GM21576 (cell line): ENCODE measurements around the gene TTLL1.

Experiments
- ATAC-seq: cut with Tn5 transposase; IDR thresholded peaks from one replicate; pipeline ENCODE4 v1.9.1; 2021; ENCODE audit warnings: mild to moderate bottlenecking, moderate library complexity; ENCODE audit not compliant: unreplicated experiment

Gene TTLL1

DNA sequence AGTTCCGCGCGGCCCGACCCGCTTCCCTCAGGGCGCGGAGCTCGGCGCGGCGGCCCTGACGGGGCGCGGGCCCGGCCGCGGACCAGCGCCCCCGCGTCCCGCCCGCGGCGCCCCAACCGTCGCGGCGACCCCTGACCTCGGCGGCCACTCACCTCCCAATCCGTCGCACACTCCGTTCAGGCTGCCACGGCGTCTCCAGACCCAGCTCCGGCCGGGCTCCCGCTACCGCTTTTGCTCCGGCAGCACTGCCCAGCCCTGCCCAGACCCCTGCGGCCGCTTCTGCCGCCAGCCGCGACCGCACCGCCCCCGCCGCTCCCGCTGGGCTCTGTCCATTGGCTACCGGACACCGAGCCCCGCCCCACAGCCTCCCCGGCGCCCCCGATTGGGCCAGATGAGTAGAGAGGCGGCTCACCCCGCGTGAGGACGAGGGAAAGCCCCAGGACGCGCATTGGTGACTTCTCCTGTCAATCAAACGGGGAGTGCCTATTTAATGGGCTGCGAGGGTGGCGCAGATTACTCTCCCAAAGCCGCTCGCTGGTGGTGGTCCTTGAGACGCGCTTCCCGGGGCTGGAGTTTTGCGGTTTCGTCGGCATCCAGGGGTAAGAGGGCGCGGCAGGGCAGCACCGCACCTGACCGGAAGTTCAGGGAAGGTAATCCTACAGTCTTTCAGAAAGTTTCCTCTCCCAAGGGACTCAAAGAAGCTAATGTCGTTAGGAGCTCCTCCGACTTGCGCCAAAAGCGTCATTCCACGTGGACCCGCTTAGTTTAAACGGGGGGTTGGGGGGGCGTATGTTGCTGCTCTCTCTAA lies 74.1 kb downstream of the TTLL1 start, which contains the start of gene PACSIN2:
PACSIN2 (minus strand) TSS at position 281 of the 808 bp plus-strand sequence. CDS start 103,069 bp downstream, outside the sequence.
- peak; percentile 91 for ATAC-seq

DNA sequence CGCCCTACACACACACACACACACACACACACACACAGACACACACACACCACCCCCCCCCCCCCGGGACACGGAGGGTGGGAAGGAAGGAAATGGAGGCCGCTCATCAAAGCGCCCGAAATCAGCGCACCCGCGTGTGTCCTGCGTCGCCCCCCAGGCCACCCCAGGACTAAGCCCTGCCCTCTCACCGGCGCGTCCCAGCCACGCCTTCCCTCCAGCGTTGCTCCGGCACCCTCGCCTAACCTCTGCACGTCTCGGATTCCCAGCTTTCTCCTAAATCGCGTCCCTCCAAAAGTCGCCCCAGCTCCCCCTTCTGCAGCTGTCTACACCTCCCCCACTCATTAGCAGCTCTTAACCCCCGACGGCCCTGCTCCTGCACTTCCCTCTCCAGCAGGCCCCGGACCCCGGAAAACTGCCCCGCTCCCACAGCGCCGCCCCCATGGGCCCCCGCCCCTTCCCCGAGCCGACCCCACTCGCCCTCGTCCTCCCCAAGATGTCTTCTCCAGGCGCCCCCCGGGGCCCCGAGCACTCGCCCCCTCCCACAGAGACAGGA lies 74.8 kb downstream of the TTLL1 start:
- peak; percentile 18 for ATAC-seq

DNA sequence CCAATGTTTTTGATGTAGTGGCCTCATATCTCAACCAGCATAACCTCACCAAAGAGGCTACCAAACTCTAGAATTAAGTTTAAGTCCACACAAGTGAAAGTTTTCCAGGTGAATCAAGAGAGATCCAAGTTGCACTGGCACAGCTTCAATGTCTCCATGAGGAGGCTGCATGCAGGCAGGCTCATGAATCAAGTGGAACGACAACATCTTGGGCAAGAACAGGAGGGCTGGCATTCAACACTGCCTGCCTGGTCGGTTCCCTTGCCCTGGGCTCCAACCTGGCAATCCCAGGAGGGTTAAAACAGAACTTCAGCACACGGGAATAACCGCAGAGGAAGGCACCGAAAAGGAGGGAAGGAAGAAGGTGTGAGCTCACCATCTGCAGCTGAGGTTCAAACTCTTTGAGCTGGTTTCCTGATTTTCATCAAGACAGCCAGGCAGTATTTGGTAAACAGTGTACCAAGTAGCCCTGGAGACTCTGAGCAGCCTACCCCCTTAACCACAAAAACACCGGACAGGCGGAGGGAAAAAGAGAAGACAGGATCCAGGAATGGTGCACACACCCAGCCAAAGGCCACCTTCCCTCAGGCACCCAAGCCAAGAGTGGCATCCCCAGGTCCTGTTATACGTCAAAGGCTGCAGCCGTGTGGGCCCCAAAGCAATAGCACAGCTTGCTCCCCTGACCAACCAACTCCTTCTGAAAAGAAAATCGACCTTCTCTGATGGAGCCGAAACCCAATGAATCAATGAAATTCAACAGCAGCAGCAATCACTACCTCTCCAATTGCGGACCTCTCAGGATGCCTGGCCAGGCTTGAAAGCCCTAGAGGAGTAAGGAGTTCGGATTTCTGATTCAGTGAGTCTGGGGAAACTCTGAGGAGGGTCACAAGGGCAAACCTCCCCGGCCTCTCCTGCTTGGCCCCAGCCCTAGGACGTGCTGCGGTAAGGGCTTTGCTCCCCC lies 75.6 kb downstream of the TTLL1 start:
- ATAC-seq, result no peak

DNA sequence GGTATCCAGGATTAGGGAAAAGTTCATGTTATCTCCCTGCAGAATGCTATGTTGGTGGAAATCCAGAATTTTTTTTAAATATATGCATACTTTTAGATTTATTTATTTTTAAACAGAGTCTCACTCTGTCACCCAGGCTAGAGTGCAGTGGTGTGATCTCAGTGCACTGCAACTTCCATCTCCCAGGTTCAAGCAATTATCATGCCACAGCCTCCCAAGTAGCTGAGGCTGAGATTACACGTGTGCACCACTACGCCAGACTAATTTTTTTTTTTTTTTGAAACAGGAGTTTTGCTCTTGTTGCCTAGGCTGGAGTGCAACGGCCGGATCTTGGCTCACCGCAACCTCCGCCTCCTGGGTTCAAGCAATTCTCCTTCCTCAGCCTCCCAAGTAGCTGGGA lies 76.8 kb downstream of the TTLL1 start:
- ATAC-seq, result no peak

DNA sequence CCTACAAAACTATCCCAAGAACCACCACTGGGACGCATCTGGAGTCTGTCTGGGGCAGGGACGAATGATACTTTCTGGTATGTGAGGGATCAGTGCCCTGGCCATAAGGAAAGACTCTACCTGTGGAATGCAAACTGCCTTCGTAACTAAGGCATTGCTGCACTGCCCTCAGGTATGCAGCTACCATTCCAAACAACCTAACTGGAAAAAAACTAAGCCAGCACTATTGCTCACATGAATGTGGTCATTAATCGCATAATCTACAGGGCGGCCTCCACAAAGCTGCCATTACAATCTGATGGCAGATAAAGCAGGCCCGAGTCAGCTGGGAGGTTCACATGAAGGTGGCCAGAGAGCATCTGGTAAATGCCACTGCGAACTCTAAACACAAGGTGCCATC lies 78.1 kb downstream of the TTLL1 start:
- no peak for ATAC-seq

DNA sequence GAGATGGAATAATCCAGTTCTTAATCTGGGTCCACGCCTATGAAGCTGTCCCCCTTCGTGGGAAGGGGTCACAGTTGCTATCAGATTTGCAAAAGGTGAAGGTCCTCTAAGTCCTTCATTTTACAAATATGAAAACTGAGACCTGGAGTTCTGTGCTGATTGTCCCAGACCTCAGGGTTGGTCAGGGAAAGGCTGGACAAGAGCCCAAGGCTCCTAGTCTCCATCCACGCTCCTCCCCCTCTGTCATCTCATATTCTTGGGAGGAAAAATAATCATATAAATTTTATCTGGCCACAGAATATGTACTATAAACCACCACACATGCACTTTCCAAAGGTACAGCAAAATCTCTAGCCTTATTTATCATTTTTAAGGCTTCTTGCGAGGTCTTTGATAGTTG lies 79.7 kb downstream of the TTLL1 start:
- no peak for ATAC-seq

DNA sequence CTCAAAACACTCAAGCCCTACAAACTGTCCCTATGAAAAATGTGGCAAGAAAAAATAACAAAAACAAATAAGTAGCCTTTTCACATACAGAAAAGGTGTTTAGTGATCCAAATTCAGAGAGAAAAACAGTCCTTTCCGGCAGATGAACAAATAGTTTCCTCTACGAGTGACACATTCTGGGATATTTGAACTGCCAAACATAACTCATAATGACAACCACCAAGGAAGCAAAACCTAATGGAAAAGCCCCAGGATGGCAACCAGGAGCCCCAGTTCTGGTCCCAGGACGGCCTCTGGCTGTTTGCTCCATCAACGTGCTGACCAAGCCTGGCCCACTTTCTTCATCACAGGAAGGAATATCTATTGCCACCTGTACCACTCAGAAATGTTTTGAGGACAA lies 80.3 kb downstream of the TTLL1 start:
- no peak for ATAC-seq

DNA sequence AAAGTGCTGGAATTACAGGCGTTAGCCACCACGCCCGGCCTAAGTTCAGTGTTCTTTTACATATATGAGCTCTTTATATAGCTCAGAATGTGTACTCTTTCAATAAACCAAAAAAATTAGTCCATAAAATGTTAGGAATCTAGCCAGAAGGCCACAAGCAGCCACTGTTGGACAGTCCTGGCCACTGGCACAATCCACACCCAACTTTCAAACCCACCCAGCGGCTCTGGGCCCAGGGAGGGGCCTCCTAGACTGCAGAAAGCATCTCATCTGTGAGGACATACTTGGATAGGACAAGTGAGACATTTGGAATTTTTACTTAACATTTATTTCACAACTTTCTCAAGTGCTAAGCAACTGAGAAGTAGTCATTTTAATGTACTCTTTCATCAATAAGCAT lies 80.7 kb downstream of the TTLL1 start:
- no peak for ATAC-seq

DNA sequence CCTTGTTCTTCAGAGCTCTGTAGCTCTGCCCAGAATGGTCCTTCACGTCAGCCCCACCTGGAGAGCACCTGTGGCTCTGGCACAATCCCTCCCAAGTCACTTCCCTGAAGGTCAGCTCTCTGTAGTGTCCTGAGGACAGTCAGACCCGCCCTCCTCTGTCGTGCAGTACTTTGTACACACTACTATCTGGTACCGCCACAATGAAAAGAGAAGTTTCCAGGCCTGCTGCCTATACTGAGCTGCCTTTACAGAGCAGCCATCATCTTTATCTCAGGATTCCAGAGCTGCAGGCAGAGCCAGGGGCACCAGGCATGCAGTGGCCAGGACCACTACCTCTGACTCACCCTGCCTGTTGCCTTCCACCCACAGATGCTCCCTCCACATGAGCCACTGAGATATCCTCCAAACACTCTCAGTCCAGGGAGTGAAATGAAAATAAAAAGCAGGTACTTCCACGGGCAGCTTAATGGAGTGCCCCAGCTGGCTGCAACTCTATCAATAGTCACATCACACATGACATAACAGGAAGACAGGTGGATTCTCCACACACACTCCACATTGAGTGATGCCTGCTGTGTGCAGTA lies 81.6 kb downstream of the TTLL1 start:
- ATAC-seq, result no peak

DNA sequence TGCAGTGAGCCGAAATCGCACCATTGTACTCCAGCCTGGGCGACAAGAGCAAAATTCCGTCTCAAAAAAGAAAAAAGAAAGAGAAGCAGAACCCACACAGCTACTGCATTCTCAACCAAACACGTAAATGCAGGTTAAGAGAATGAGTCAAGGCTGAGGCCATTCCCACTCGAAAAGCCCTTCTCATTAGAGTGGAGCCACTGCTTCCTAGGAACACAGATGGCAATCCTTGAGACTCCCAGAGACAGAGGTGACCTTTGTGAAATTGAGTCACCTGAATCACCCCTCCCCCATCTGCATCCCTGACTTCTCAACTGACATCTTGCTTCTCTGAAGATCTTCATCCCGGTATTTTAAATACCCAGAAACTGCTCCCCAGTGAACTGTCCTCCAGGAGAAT lies 82.4 kb downstream of the TTLL1 start:
- ATAC-seq, result no peak

DNA sequence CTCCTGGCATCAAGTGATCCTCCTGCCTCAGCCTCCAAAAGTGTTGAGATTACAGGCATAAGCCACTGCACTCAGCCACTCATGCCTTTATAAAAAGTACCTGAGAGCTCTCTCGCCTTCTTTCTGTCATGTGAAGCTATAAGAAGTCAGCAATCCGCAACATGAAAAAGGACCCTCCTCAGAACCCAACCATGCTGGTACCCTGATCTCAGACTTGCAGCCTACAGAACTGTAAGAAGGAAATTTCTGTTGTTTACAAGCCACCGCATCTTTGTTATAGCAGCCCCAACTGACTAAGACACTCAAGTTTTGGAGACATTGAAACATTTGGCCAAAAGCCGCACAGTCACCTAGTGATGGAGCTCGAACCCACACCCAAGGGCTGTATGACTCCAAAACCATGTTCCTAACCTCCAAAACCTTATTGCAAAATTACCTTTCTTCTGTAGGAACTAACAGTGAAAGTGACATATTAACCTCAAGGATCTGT lies 83.1 kb downstream of the TTLL1 start:
- no peak for ATAC-seq

DNA sequence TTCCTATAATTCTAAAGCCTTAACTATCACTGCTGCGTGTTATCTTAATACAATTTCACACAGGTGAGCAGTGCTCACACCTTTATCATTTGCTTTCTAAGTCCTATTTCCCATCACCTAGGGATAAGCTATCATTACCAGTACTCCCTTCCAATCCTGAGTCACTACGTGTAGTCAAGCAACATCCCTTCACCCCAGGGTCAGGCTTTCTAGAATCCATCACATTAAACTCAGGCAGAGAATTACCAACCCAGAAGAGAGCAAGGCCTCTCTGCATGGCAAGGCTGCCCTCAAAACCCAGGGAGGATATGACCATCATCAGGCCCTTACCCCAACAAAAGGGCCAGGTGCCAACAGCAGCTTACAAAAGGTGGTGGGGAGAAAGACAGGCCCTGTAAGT lies 84.1 kb downstream of the TTLL1 start:
- ATAC-seq, result no peak

DNA sequence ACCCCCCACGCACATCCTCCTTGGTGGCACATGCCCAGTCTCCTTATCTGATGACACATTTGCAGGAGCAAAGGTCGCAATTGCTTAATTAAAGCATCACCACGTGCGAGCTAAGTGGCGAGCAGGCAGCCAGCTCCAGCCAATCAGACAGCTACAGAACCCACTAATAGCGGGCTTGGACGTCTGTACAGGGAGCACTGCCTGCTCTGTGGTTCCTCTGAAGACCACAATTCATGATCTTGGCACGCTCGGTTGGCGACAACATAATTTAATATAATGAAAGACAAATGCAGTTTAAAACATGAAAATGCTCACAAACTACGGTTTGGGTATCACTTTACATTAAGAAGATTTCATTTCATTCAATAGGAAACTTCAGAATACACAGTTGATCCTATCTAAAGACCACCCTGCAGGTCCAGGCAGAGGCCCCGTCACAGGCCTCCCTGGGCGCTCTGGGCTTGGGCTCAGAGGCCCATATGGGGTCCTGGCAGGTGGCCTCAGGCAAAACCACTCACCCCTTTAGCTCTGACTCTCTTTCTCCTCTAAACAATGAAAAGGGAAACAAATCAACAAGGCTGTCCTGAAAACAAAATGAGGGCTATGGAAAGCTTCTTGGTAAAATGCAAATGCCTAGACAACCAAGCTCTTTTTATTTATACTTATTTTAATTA lies 84.7 kb downstream of the TTLL1 start:
- no peak for ATAC-seq

DNA sequence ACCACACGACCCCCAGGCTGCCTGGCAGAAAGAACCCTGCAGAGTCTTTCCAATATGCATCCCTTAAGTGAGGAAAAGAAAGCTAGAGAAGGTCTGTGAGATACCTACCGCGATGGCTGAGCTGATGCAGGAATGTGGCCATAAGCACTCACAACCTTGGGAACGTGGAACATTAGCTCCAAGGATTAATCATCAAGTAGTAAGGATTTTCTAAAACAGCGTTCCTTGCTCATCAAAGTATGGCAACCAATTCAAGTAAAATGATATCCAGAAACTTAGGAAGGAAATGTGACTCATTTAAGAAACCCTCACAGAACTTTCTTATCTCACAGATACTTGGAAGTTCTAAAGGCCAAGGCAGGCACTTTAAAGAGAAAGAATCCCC lies 87.0 kb downstream of the TTLL1 start:
- ATAC-seq, result no peak

DNA sequence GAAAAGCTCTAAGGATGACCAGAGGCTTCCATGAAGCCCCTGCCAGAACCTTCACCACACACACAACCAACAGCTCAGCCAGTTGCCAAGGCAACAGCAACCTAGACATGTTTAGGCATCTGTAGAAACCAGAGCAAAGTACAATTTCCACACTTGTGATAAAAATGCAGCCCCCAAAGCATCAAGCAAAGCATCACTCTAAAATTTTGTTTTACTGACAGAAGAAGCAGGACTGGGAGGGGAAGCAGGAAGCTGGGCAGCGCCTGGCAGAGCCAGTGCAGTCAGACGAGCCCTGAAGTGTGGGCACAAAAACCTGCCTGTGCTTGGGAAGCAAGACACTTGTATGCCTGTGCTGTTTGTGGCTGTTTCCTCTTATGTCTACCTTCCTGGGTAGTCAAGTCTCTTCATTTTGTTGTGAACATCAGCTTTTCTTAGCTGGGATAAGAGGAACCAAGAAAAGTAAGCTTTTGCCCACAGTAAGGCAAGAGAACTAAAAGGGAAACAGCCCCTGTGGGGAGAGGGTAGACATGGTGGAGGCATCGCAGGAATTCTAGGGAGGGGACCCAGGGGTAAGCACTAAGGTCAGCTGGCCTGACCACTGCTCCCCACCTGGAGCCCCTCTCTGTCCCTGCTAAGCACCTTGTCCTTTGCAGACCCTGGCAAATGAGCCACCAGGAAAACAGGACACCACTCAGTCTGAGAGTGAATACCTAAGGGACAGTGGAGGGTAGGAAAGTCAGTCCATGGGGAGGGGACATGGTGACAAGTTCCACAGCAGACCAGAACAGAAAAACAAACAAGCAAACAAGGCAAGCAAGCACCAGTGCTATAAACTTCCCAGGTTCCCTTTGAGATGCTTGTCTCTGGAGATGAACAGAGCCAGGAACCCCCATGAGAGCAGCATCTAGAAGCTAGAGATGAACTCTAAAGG lies 87.7 kb downstream of the TTLL1 start:
- ATAC-seq, result no peak

DNA sequence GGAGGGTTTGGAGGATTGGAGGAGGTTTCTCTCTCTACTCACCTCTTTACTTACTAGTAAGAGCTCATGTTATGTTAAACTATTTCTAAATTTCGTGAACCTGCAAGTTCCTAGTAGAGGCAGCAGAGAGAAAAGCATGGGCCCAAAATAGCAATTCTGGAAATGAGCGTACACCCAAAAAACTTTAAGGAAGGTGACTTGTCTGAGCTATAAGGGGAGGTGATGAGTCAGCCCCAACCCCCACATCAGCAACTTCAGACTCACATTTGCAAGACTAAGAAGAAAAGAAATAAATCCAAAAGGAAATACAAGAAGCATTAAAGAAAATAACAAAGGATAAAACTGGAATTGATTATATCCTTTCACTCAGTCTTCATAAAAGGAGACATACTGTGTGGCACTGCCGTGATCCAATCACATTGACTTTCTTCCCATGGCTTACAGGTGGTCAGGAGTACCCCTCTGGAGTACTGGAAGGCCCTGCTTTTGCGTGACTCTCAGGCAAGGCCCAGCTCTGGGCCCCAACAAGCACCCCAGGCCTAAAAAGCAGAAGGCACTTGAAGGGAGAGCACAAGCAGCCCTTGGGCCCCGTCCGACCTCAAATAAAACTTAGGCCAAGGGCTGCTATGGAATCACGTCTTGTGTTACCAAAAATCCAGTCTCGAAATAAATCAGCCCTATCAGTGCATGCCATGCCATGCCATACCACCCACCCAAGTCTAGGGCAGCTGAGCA lies 88.6 kb downstream of the TTLL1 start:
- no peak for ATAC-seq

DNA sequence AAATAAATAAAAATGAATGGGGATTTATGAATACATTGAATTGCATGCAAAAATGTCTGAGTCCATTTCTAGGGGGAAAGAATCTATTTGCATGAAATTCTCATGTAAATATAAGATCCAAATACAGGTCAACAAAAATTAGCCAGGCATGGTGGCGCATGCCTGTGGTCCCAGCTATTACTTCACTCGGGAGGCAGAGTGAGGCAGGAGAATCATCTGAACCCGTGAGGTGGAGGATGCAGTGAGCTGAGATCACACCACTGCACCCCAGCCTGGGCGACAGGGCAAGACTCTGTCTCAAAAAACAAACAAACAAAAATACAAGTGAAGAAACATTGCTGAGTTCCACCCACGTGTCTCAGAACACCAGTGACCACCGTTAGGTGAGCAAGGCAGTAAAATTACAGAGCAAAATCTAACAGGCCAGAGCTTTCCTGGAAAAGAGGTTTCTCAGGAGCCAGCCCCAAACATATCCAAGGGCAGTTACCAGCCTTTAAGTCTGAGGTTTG lies 91.6 kb downstream of the TTLL1 start:
- ATAC-seq, result no peak

DNA sequence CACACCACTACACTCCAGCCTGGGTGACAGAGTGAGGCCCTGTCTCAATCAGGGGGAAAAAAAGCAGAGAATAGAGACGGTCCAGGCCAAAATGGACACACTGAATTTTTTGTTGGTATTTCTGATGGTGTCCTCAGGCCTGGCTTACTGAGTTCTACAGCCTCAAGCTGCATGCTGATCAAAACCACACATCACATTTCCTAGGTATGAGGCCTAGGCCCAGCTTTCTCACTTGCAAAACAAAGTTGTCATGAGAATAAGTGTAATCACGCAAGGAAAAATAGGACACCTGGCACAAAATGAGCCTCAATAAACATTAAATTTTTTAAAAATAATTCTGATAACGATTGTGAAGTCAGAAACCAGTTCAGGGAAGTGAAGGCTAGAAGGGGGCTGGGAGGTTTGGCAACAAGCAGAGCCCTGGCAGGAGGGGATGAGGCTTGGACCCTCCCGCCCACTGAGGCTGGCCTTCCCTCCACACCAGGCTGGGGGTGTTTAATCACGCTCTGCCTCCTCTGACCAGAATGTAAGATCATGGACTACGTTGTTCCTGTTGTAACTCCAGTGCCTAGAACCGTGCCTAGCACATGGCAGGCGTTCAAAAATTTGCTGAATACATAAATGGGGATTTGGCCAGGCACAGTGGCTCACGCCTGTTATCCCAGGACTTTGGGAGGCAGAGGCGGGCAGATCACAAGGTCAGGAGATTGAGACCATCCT lies 92.4 kb downstream of the TTLL1 start:
- no peak for ATAC-seq
